Thyroid gland (tissue), 4 donors: ENCODE data around the gene SPTLC2. TPM values are rescaled to one million over a fixed set of nuclear protein-coding genes. Genes with fewer than 3 reads are reported as not detected.

Experiments
- DNase-seq, 2 donors: peaks; one replicate each; pipeline ENCODE4 v3.0.0-alpha.2; 2019
- H3K27ac ChIP-seq, 3 donors: fragments of 200-600 bp; sonication (generic); 1 replicate in 2 of 3; 2 replicates in 1 of 3; pipeline ENCODE4 v1.5.1; 2016 to 2019; ENCODE audit warnings: mild to moderate bottlenecking in 1 of 3, moderate library complexity in 1 of 3
- H3K27me3 ChIP-seq: fragments of 200-600 bp; sonication (generic); one replicate; pipeline ENCODE4 v1.5.1; 2019
- H3K36me3 ChIP-seq, 2 donors: fragments of 200-600 bp; sonication (generic); one replicate each; pipeline ENCODE4 v1.5.1; 2016 to 2019
- H3K4me1 ChIP-seq, 2 donors: fragments of 200-600 bp; sonication (generic); one replicate each; pipeline ENCODE4 v1.5.1; 2017 to 2019
- H3K4me3 ChIP-seq, 3 donors: fragments of 200-600 bp; sonication (generic); replicated peaks in 1 of 3; 1 replicate in 2 of 3; 2 replicates in 1 of 3; pipeline ENCODE4 v1.5.1; 2016; ENCODE audit warnings: mild to moderate bottlenecking in 1 of 3
- H3K9me3 ChIP-seq: fragments of 200-600 bp; sonication (generic); one replicate; pipeline ENCODE4 v1.5.1; 2017
- POLR2A ChIP-seq, 2 donors: fragments of 450-650 bp; IDR thresholded peaks; one replicate each; pipeline ENCODE4 v1.6.1; 2017; ENCODE audit warnings: antibody characterized with exemption in 2 of 2, mild to moderate bottlenecking in 2 of 2, moderate library complexity in 1 of 2
- WGBS, 2 donors: methylation state at CpG; one replicate each; pipeline ENCODE4 v1.1.5; 2017; 5-methylcytosine and 5-hydroxymethylcytosine counted together
- intact Hi-C: fragments of 100-400 bp; cut with DNase I; formaldehyde crosslinking; loops from one replicate; pipeline ENCODE4 v1.15.1; 2023
- total RNA-seq, 4 donors: library from RNA; depleted of rRNA; stranded (reverse); fragments of >200 nt; gene quantifications; one replicate each; pipeline ENCODE4 v1.2.3, GENCODE V29; 2016
- TF ChIP-seq, protein P1 (sequence below), 6 experiments: fragments of 200-600 bp in 3 of 6; fragments of 450-650 bp in 3 of 6; sonication (generic) in 3 of 6; IDR thresholded peaks; one replicate each; pipeline ENCODE4 v1.5.1; 2016 to 2019; ENCODE audit warnings: antibody characterized with exemption in 6 of 6, mild to moderate bottlenecking in 2 of 6, inconsistent platforms in 1 of 6, moderate library complexity in 1 of 6

The SPTLC2 gene
- total RNA-seq, 4 donors from 2014 or later = 25.6 to 32.2 (median 29.0) TPM

DNA sequence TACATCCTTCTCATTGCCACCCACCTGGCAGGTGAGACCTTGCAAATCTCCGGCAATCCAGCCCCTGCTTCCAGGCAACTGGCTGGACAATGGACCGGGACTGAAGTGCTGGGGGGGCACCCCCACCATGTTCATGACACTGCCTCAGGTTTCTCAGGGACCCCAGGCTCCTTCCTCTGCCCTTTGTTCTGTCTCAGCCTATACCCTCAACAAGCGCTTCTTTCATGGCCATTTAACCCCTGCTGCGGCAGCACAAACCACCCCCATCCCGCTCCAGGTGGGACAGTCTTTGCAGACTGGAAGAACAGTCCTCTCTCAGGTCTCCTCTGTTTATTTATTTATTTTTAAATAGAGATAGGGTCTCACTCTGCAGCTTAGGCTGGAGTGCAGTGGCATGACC lies 125.4 kb downstream of the SPTLC2 start:
- H3K9me3 ChIP-seq = no peaks in the 10 kb centered on the region
- H3K36me3 ChIP-seq = no peaks in the 10 kb centered on the region
- H3K27me3 ChIP-seq = no peaks in the 10 kb centered on the region
- no peaks in the 10 kb centered on the region for H3K4me1 ChIP-seq
- H3K27ac ChIP-seq = no peak overlapping the region
- intact Hi-C loops = no loop called here
- no peak overlapping the region for H3K4me3 ChIP-seq
- no peak for DNase-seq
- TF ChIP-seq, protein P1, sequence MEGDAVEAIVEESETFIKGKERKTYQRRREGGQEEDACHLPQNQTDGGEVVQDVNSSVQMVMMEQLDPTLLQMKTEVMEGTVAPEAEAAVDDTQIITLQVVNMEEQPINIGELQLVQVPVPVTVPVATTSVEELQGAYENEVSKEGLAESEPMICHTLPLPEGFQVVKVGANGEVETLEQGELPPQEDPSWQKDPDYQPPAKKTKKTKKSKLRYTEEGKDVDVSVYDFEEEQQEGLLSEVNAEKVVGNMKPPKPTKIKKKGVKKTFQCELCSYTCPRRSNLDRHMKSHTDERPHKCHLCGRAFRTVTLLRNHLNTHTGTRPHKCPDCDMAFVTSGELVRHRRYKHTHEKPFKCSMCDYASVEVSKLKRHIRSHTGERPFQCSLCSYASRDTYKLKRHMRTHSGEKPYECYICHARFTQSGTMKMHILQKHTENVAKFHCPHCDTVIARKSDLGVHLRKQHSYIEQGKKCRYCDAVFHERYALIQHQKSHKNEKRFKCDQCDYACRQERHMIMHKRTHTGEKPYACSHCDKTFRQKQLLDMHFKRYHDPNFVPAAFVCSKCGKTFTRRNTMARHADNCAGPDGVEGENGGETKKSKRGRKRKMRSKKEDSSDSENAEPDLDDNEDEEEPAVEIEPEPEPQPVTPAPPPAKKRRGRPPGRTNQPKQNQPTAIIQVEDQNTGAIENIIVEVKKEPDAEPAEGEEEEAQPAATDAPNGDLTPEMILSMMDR (IDR thresholded peaks at IDR 0.05) = no peak
- TF ChIP-seq POLR2A (IDR thresholded peaks at IDR 0.05) = no peak
- WGBS, 2 donors = 85 to 88% methylated on average over 5 of the region's 5 CpGs

DNA sequence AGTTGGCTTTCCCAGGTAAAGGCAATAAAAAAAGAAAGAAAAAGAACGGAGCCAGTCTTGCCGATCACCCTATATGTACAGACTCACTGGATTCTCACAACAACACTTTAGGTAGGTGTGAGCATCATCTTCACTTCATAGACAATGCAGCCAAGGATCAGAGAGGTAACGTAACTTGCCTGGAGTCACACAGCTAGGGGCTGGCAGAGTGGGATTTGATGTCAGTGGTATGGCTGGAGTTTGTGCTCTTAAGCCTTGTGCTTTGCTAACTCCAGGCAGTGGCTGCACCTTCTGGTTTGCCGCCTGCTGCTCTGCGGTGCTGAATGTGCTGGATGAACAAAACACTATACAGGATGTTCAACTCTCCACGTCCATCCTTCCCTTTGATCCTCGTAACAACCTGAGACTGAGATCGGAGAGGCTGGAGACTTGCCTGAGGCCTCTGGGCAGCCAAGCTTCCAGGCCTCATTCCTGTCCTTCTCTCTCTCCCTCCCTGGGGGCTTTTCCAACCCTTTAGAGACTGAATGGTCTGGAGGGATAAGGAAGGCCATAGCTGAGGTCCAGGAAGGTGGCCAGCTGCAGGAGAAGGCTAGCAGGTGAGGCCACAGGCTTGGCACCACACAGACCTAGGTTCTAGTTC lies 126.0 kb downstream of the SPTLC2 start:
- intact Hi-C loops = no loop called here
- DNase-seq = no peak

DNA sequence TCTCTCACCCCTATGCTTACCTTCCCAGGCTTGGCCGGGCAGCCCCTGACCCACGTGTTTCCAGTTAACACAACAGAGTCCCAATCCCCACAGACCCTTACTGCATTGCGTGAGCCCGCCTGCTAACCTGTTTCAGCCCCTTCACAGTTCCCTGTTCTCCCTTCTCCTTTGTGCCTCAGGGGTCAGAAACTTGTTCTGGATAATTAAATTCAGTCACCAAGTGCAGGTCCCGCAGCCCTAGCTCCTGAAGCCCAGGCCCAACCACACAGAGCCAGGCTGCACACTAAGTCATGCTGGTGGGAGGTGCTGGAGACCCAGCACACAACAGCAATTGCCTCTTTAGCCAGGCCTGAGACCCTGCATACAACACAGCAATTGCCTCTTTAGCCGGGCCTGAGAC lies 127.4 kb downstream of the SPTLC2 start:
- Histone ChIP-seq H3K9me3 (no peaks in the 10 kb centered on the region), H3K4me3 (no peak overlapping the region), H3K27me3 (no peaks in the 10 kb centered on the region), H3K36me3 (no peaks in the 10 kb centered on the region), H3K4me1 (peaks cover 0 to 5% of the 10 kb centered on the region in 2 donors), H3K27ac (no peak overlapping the region)
- no peak for DNase-seq
- 87 to 93% methylated on average over 6 of the region's 6 CpGs for WGBS, 2 donors
- no peak for TF ChIP-seq POLR2A (IDR thresholded peaks at IDR 0.05)
- TF ChIP-seq, protein P1 (IDR thresholded peaks at IDR 0.05) = no peak
- intact Hi-C loops = no loop called here

More for the DNA sequence above, 126.0 kb downstream of the SPTLC2 start:
- no peaks in the 10 kb centered on the region for H3K9me3 ChIP-seq
- TF ChIP-seq, protein P1 (IDR thresholded peaks at IDR 0.05) = no peak
- TF ChIP-seq POLR2A (IDR thresholded peaks at IDR 0.05) = no peak
- H3K27ac ChIP-seq = no peak overlapping the region
- no peaks in the 10 kb centered on the region for H3K27me3 ChIP-seq
- H3K4me1 ChIP-seq = no peaks in the 10 kb centered on the region
- 87 to 90% methylated on average over 8 of the region's 8 CpGs for WGBS, 2 donors
- no peak overlapping the region for H3K4me3 ChIP-seq
- H3K36me3 ChIP-seq = no peaks in the 10 kb centered on the region

DNA sequence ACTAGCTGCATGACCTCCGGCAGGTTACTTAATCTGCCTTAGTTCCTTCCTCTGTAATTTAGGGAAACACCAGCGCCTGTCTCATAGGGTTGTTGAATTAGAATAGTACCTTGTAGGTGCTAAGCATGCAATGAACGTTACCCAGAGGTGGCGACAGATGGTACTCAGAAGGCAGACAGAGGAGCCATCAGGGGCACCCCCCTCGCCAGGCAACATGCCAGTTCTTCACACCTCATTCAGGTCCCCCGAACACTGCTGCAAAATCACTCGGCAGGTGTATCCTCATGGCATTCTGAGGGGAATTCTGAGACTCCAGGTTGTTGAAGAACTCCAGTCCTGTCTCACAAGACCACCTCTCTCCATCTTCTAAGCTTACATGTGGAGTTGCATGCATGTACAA lies 127.9 kb downstream of the SPTLC2 start:
- no peak overlapping the region for H3K4me3 ChIP-seq
- H3K9me3 ChIP-seq = no peaks in the 10 kb centered on the region
- H3K36me3 ChIP-seq = no peaks in the 10 kb centered on the region
- DNase-seq = no peak
- H3K27ac ChIP-seq = no peak overlapping the region
- TF ChIP-seq POLR2A (IDR thresholded peaks at IDR 0.05) = no peak
- TF ChIP-seq, protein P1 (IDR thresholded peaks at IDR 0.05) = no peak
- H3K27me3 ChIP-seq = no peaks in the 10 kb centered on the region
- intact Hi-C loops = no loop called here
- WGBS, 2 donors = 81 to 88% methylated on average over 7 of the region's 7 CpGs
- H3K4me1 ChIP-seq = peaks cover 0 to 10% of the 10 kb centered on the region in 2 donors

DNA sequence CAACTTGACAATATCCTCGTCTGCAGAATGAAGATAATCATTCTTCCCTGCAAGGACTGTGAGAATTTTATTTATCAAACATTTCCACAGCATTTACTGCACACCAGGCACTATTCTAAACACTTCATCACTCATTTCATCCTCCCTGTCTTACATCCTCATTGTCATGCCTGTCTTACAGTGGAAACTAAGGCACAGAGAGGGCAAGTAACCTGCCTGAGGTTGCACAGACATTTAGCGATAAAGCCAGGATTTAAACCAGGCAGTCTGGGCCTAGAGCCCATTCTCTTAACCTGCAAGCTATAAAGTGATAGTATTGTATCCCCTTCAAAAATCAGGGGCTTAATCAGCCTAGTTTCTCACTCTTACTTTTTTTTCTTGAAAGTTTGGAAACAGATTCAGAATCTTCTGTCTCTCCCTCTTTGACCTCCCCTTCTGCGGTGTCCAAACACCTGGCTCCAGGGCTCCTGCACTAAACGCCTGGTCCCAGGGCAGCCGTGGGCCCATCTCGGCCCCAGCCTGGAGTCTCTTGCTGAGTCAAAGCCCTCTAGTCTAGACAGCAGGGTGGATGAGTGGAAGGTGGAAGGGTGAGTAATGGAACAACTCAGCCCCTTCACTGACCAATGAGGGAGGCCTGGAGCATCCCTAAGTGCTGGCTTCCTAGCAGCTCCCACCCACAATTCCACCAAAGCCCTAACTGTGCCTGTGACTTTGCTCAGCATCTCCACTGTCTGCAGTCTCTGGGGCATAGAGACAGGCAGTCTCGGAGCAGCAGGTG lies 130.3 kb downstream of the SPTLC2 start:
- H3K9me3 ChIP-seq = no peaks in the 10 kb centered on the region
- TF ChIP-seq, protein P1 (IDR thresholded peaks at IDR 0.05) = no peak
- no peak overlapping the region for H3K4me3 ChIP-seq
- no peaks in the 10 kb centered on the region for H3K36me3 ChIP-seq
- intact Hi-C loops = no loop called here
- no peak for DNase-seq
- peaks cover 0 to 15% of the 10 kb centered on the region in 2 donors for H3K4me1 ChIP-seq
- no peak overlapping the region for H3K27ac ChIP-seq
- H3K27me3 ChIP-seq = no peaks in the 10 kb centered on the region
- whole genome bisulfite sequencing, 2 donors = 89 to 96% methylated on average over 7 of the region's 7 CpGs
